SJSA1 (cell line): ENCODE measurements around the gene LHX2. TPM values are rescaled to one million over a fixed set of nuclear protein-coding genes. Genes with fewer than 3 reads are reported as not detected.

Experiments
- DNase-seq, 2 experiments: peaks; one replicate each; pipeline ENCODE4 v3.0.0-alpha.2; 2015 to 2020; ENCODE audit warnings: low spot score in 2 of 2, low read depth in 1 of 2
- H3K27ac ChIP-seq: fragments of 250-450 bp; sonication (Bioruptor Pico); 2 replicates; pipeline ENCODE4 v1.5.1; 2020; ENCODE audit warnings: mild to moderate bottlenecking, moderate library complexity
- H3K27me3 ChIP-seq: fragments of 250-450 bp; sonication (Bioruptor Pico); replicated peaks from 2 replicates; pipeline ENCODE4 v1.5.1; 2020; ENCODE audit warnings: mild to moderate bottlenecking, moderate library complexity
- H3K36me3 ChIP-seq: fragments of 250-450 bp; sonication (Bioruptor Pico); 2 replicates; pipeline ENCODE4 v1.5.1; 2020; ENCODE audit warnings: mild to moderate bottlenecking
- H3K4me1 ChIP-seq: fragments of 250-450 bp; sonication (Bioruptor Pico); replicated peaks from 2 replicates; pipeline ENCODE4 v1.6.1; 2021; ENCODE audit warnings: mild to moderate bottlenecking
- H3K4me3 ChIP-seq: fragments of 250-450 bp; sonication (Bioruptor Pico); 2 replicates; pipeline ENCODE4 v1.5.1; 2020; ENCODE audit warnings: mild to moderate bottlenecking
- H3K9me3 ChIP-seq: fragments of 250-450 bp; sonication (Bioruptor Pico); replicated peaks from 2 replicates; pipeline ENCODE4 v1.5.1; 2020; ENCODE audit warnings: mild to moderate bottlenecking
- total RNA-seq: library from RNA; depleted of rRNA; stranded (reverse); fragments of >200 nt; shearing (Covaris generic); gene quantifications from 2 replicates; pipeline ENCODE4 v1.2.3, GENCODE V29; 2014

The LHX2 gene
- total RNA-seq, 1 experiment from 2014 or later, result 0.18 TPM

GRCh38 chr9:124003636-124004349 lies 7.8 kb upstream of the LHX2 start:
- no peaks in the 10 kb centered on the region for H3K36me3 ChIP-seq
- DNase-seq, result no peak
- H3K27ac ChIP-seq, result no peak overlapping the region
- 0 out of 2 replicates have a peak, but pooled peaks cover 4% of the 10 kb centered on the region for H3K4me1 ChIP-seq
- H3K4me3 ChIP-seq, result no peak overlapping the region
- H3K27me3 ChIP-seq, result peaks cover 92% of the 10 kb centered on the region
- no peaks in the 10 kb centered on the region for H3K9me3 ChIP-seq

DNA sequence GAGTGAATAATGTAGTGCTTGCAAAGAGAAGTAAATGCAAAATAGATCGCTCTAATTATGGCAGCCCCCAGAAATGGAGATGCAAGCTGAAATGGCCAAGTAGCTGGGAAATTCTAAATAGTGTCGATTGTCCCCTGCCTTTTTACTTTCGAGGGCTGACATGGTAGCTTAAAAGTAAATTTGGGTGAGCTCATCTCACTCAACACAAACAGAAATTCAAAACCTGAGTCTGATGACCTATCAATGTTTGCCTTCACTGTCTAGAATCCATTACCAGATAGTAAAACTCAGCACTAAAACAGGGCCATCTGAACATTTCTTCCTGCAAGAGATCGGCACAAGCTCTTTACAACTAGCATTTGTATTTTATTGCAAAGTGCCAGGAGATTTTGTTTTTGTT lies 7.0 kb upstream of the LHX2 start:
- H3K27me3 ChIP-seq, result peaks cover 95% of the 10 kb centered on the region

DNA sequence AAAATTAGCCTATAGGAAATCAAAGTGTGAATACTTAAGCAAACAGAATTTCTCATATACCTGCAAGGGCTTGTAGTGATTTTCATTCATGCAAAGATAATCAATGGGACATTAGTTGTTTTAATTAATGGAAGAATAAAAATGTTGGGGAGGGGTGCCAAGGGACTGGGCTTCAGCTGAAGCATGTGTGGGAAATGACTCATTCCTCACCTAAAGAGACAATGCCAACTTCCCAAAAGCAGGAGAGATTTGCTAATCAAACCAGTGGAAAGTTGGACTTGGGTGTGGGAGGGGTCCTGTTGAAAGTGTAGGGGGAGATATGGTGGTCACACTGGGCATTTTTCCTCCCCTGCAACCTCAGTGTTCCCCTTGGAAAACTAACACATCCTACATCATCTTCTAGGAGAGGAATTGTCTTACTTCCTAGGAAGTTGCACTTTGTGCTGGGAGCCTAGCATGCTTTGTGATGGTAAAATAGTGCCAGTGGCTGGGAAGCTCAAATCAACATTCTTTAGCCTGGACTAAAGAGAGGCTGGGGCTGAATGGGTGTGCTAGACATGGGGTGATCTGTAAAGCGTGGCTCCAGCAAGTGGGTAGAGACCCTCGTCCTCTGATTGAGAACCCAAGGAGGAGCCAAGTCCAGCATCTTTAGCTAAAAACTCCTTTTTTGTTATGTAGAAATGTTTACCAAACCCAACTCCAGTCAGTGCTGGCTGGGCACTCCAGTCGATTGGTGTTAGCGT lies 6.4 kb upstream of the LHX2 start:
- H3K9me3 ChIP-seq, result no peaks in the 10 kb centered on the region

More for the DNA sequence above, 7.0 kb upstream of the LHX2 start:
- H3K27ac ChIP-seq, result no peak overlapping the region
- H3K36me3 ChIP-seq, result no peaks in the 10 kb centered on the region
- H3K9me3 ChIP-seq, result no peaks in the 10 kb centered on the region
- no peak for DNase-seq
- 0 out of 2 replicates have a peak, but pooled peaks cover 4% of the 10 kb centered on the region for H3K4me1 ChIP-seq
- H3K4me3 ChIP-seq, result no peak overlapping the region

DNA sequence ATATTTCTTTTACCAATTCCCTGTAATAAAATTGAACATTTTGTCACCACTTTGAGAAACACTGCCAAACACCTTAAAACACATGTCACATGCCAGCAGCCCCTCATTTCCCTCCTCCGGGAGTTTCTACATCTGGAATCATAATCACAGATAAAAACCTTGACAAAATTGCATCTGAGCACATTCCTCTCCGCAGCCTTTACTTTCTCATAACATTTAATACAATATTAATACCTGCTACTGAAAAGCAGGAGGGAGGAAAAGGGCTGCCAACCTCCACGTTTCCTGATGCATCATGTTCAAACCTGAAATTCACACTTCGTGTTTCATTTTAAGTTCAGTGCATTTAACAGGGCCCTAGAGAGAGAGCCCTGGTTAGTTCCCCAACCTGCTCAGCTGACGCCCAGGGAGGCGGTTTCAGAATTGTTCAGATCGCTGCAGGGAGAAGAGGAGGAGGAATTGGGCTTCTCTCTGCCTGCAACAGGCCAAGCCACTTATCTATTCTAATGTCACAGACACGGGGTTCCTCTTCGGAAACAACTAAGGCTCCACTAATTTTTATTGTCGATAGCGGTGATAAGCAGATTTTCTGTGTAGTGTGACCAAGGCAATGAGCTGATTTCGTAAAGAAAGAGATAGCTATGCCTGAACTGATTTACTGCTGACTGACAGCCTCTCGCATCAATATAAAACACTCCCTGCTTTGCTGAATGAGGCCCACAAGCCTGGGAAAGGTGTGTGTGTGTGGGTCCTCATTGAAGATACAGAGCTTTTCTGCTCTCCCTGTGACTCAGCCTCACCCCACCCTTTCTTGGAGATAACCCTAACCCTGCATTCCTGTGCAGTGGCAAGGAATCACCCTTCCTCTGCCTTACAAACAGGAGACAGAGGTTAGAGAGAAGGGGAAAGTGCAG lies 4.9 kb upstream of the LHX2 start:
- H3K36me3 ChIP-seq, result no peaks in the 10 kb centered on the region
- peaks cover under 1% of the 10 kb centered on the region; the same call in 1 of the 2 replicates for H3K9me3 ChIP-seq
- H3K27me3 ChIP-seq, result peaks cover 98% of the 10 kb centered on the region
- H3K27ac ChIP-seq, result no peak overlapping the region
- H3K4me1 ChIP-seq, result peaks cover 7% of the 10 kb centered on the region
- DNase-seq, result no peak
- no peak overlapping the region for H3K4me3 ChIP-seq

More for the DNA sequence above, 6.4 kb upstream of the LHX2 start:
- Histone ChIP-seq H3K27me3 (peaks cover 100% of the 10 kb centered on the region), H3K4me3 (no peak overlapping the region), H3K4me1 (0 out of 2 replicates have a peak, but pooled peaks cover 4% of the 10 kb centered on the region), H3K27ac (no peak overlapping the region), H3K36me3 (no peaks in the 10 kb centered on the region)
- no peak for DNase-seq

DNA sequence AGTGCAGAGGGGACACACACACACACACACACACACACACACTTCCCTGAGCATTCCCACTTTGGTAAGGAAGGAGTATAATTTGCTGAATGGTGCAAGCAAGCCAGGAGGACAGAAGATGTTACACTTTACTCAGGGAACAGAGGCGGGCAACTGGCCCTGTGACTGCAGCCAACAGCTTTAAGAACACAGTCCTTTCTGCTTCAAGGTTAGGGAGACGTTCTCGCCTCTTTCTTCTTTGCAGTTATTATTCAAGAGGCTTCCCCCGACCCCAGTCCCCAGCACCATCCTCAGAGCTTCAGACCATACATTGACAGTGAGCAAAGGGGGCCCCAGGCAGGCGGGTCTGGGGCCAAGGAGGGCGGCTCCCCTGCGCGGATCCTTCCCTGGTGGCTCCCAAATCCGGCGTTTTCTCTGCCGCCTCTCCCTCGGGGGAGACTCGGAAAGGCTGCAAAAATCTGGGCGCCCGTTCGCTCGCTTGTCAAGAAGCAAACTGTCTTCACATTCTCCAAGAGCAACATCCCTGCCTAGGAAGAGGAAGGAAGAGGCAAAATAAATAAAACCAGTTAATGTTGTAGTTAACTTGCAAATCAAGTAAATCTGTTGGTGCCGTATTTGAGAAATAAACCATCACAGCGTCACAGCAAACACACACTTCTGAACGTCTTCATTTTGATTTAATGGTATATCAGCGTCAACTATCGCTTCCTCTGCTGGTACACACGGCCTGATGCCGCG lies 3.8 kb upstream of the LHX2 start:
- H3K36me3 ChIP-seq, result no peaks in the 10 kb centered on the region
- no peak overlapping the region for H3K4me3 ChIP-seq
- DNase-seq, result no peak
- H3K4me1 ChIP-seq, result peaks cover 9% of the 10 kb centered on the region
- H3K9me3 ChIP-seq, result peaks cover 6% of the 10 kb centered on the region; the same call in 1 of the 2 replicates
- H3K27me3 ChIP-seq, result peaks cover 90% of the 10 kb centered on the region
- H3K27ac ChIP-seq, result no peak overlapping the region

GRCh38 chr9:124008303-124008693 lies 3.3 kb upstream of the LHX2 start:
- Histone ChIP-seq H3K9me3 (peaks cover 6% of the 10 kb centered on the region; the same call in 1 of the 2 replicates), H3K4me1 (peaks cover 9% of the 10 kb centered on the region), H3K4me3 (no peak overlapping the region), H3K27me3 (peaks cover 84% of the 10 kb centered on the region), H3K27ac (no peak overlapping the region), H3K36me3 (no peaks in the 10 kb centered on the region)
- no peak for DNase-seq

GRCh38 chr9:124008694-124009530 lies 2.7 kb upstream of the LHX2 start:
- Histone ChIP-seq H3K4me1 (peaks cover 9% of the 10 kb centered on the region), H3K27me3 (peaks cover 78% of the 10 kb centered on the region), H3K4me3 (no peak overlapping the region), H3K27ac (no peak overlapping the region), H3K36me3 (no peaks in the 10 kb centered on the region), H3K9me3 (peaks cover 6% of the 10 kb centered on the region; the same call in 1 of the 2 replicates)
- DNase-seq, result no peak

GRCh38 chr9:124009531-124010217 lies 1.9 kb upstream of the LHX2 start:
- Histone ChIP-seq H3K4me3 (no peak overlapping the region), H3K9me3 (peaks cover 6% of the 10 kb centered on the region; the same call in 1 of the 2 replicates), H3K36me3 (no peaks in the 10 kb centered on the region), H3K27ac (no peak overlapping the region), H3K27me3 (peaks cover 70% of the 10 kb centered on the region), H3K4me1 (peaks cover 9% of the 10 kb centered on the region)
- DNase-seq, result no peak

- H3K36me3 ChIP-seq, result no peaks in the 10 kb centered on the region
- H3K27me3 ChIP-seq, result peaks cover 64% of the 10 kb centered on the region
- no peak overlapping the region for H3K27ac ChIP-seq
Observed at GRCh38 chr9:124010303-124010664, 1.3 kb upstream of the LHX2 start.

DNA sequence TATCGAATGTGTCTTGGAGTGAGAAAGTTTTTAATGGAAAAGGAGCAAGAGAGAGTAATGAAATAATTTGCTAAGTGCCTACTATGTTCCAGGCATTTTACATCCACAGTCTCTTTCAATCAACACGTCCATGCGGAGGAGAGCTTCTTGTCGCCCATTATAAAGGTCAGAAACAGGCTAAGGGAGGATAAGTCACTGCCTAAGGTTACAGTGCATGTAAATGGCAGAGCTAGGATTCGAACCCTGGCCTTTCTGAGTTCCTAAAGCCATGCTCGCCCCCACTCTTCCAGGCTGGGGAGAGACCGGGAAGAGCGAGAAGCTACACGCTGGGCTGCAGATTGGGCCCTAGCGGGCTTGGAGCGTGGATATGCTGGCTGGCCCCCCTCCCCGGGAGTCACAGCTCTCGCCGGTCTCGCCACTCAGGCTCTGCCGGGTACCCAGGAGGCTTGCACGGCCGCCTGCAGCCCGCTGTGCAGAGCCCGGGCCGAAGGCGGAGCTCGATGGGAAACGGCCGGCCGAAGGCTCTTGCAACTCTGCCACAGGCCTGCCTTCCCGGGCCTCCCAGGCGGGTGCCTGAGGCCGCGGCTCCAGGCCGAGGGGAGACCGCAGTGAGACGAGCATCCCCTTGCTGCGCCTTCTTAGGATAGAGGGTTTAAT lies 775 bp upstream of the LHX2 start:
- H3K27ac ChIP-seq, result no peak overlapping the region
- H3K9me3 ChIP-seq, result peaks cover 6% of the 10 kb centered on the region; the same call in 1 of the 2 replicates
- peaks cover 59% of the 10 kb centered on the region for H3K27me3 ChIP-seq
- no peak overlapping the region for H3K4me3 ChIP-seq
- H3K36me3 ChIP-seq, result no peaks in the 10 kb centered on the region
- DNase-seq, result no peak
- peaks cover 9% of the 10 kb centered on the region for H3K4me1 ChIP-seq

More at GRCh38 chr9:124010303-124010664, 1.3 kb upstream of the LHX2 start:
- Histone ChIP-seq H3K9me3 (peaks cover 6% of the 10 kb centered on the region; the same call in 1 of the 2 replicates), H3K4me3 (no peak overlapping the region), H3K4me1 (peaks cover 9% of the 10 kb centered on the region)
- DNase-seq, result no peak

DNA sequence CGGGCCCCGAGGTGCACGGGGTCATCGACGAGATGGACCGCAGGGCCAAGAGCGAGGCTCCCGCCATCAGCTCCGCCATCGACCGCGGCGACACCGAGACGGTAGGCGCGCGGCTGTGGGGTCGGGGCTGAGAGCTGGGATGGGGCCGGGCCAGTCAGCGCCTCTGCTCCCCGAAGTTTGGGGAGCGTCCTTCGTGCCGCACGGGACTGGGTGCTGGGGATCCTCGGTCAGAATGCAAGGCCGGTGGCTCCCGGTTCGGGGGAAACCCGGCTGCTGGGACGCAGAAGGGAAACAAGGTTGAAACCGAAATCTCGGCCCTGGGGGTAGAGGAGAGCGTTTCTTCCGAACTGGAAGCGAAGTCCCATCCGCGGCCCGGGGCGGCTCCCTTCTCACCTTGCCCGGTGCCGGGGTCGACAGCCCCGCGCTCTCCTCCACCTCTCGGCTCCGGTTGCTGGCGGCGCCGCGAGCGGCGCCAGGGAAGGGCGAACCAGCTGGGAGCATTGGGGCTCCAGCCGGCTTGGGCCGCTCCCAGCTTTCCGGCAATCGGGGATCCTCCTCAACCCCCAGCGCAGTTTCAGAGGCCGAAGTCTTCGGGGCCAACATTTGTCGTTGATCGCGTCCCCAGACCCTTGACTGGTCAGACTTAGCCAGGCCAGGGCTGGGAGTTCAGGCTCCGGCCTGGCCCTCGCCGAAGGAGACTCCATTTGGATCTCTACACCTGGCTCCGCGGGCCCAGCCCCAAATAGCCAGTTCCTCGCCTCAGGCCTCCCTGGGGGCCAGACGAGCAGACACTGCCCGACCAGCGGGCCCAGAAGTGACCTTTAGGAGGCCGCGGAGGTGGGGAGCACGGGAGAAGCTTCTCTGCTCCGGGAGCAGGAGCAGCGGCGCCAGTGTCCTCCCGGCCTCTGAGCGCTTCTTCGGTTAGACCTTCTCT lies 1.1 kb downstream of the LHX2 start:
- Histone ChIP-seq H3K27ac (no peak overlapping the region), H3K9me3 (peaks cover 6% of the 10 kb centered on the region; the same call in 1 of the 2 replicates), H3K4me1 (peaks cover 9% of the 10 kb centered on the region), H3K27me3 (peaks cover 47% of the 10 kb centered on the region), H3K4me3 (no peak overlapping the region), H3K36me3 (no peaks in the 10 kb centered on the region)
- no peak for DNase-seq
